ENCODE measurements around the gene TBL1X. TPM values are rescaled to one million over a fixed set of nuclear protein-coding genes. Genes with fewer than 3 reads are reported as not detected.

The TBL1X gene
- total and polyA plus RNA-seq, 2 of the 4 experiments (the other 2 are of a cell fraction) = 16.2 to 20.8 TPM

GRCh38 chrX:9681011-9681410 lies 216.2 kb downstream of the TBL1X start:
- H2BK20ac ChIP-seq (ENCODE audit: low read depth, low read length) = no peak overlapping the region
- peaks cover 0 to 58% of the 10 kb centered on the region in 2 experiments; a peak in 3 of 4 replicates for H3K79me1 ChIP-seq (ENCODE audit: low read depth in 1 of 2, low read length in 2 of 2)
- no peak overlapping the region for H4K5ac ChIP-seq (ENCODE audit: low read depth, low read length)
- no peak overlapping the region for H2BK5ac ChIP-seq (ENCODE audit: low read depth, low read length, poor library complexity, severe bottlenecking)
- no peak overlapping the region for H3K27ac ChIP-seq (ENCODE audit: insufficient read depth, low read length)
- H2BK120ac ChIP-seq (ENCODE audit: low read depth, low read length) = no peak overlapping the region
- H3K23ac ChIP-seq (ENCODE audit: low read depth, low read length) = no peak overlapping the region
- no peak overlapping the region for H3K4me3 ChIP-seq (ENCODE audit: insufficient read depth, low read depth, low read length)
- in situ Hi-C loops (cut with MboI; ENCODE audit: low sequenced_read_pairs) (loop anchor here (10.0 kb wide), 2 partner anchors 716 to 856 kb away; no protein-coding TSS in a partner anchor), dilution Hi-C loops (cut with HindIII; ENCODE audit: low sequenced_read_pairs, unreplicated experiment) (no loop called here), intact Hi-C loops (cut with micrococcal nuclease) (loop anchor here (2.0 to 5.0 kb wide), 3 partner anchors 150 to 339 kb away; partner anchors contain the start of gene TBL1X)
- TF ChIP-seq MXI1 (IDR thresholded peaks at IDR 0.05; ENCODE audit: borderline replicate concordance, low read depth, low read length) (no peak), RCOR1 (IDR thresholded peaks at IDR 0.05; ENCODE audit: insufficient replicate concordance, low read length) (no peak), RAD21 (IDR thresholded peaks at IDR 0.05; ENCODE audit: low read length) (no peak), MAZ (IDR thresholded peaks at IDR 0.05; ENCODE audit: borderline replicate concordance, low read depth, low read length) (no peak), RFX5 (IDR thresholded peaks at IDR 0.05; ENCODE audit: low read depth, low read length) (no peak), SMC3 (IDR thresholded peaks at IDR 0.05; ENCODE audit: low read depth, low read length) (no peak), BHLHE40 (IDR thresholded peaks at IDR 0.05; ENCODE audit: low read depth, low read length) (no peak), USF2 (IDR thresholded peaks at IDR 0.05; ENCODE audit: low read depth, low read length) (no peak), CTCF (conservative IDR thresholded peaks at IDR 0.05; ENCODE audit: low read depth, low read length) (no peak), CHD1 (IDR thresholded peaks at IDR 0.05; ENCODE audit: low read depth, low read length) (no peak)
- H2BK15ac ChIP-seq (ENCODE audit: low read depth, low read length) = no peak overlapping the region
- H2AFZ ChIP-seq (replicated peaks; ENCODE audit: low read length, poor library complexity) = no peak overlapping the region
- WGBS, 2 experiments (ENCODE audit: extremely low coverage in 2 of 2, insufficient read length in 1 of 2) = 90% methylated on average over 2 of the region's 9 CpGs; no CpG with 5 or more reads in 1 of the 2 experiments
- no TSS peak for BruUV-seq (replicated peaks)
- H3K18ac ChIP-seq (ENCODE audit: low read depth, low read length) = no peak overlapping the region
- no peaks in the 10 kb centered on the region for H4K20me1 ChIP-seq (ENCODE audit: insufficient read depth, low read length)
- ChIA-PET POLR2A (ENCODE audit: unreplicated experiment) (no interaction called here), CTCF (no interaction called here)
- H3K9me3 ChIP-seq (ENCODE audit: control insufficient read depth, insufficient read depth, low read length) = peaks cover 3% of the 10 kb centered on the region; the same call in 1 of the 2 replicates
- peaks cover 13% of the 10 kb centered on the region for H3K9me1 ChIP-seq (ENCODE audit: insufficient read depth, low read length)
- peaks cover 2% of the 10 kb centered on the region; the same call in 1 of the 2 replicates for H3K4me1 ChIP-seq (ENCODE audit: control insufficient read depth, insufficient read depth, low read length)
- ATAC-seq (ENCODE audit: low read depth) = no peak
- no peaks in the 10 kb centered on the region for H3K27me3 ChIP-seq (ENCODE audit: control insufficient read depth, insufficient read depth, low read length)
- no peak overlapping the region for H4K91ac ChIP-seq (ENCODE audit: insufficient read depth, low read depth, low read length)
- H3K56ac ChIP-seq (ENCODE audit: extremely low read depth, insufficient read depth, low read length) = no peak overlapping the region
- no peak overlapping the region; the same call in 1 of the 2 replicates for H3K4ac ChIP-seq (ENCODE audit: low read depth, low read length)
- H3K36me3 ChIP-seq (ENCODE audit: control insufficient read depth, insufficient read depth, low read length) = peaks cover 11% of the 10 kb centered on the region
- H3K9ac ChIP-seq (ENCODE audit: low read depth, low read length) = no peak overlapping the region
- 0 out of 2 replicates have a peak overlapping the region, but pooled peaks have one; percentile 28 for H3K14ac ChIP-seq (replicated peaks; ENCODE audit: low read depth, low read length)
- DNase-seq = no peak
- no peak overlapping the region for H3K4me2 ChIP-seq (ENCODE audit: low read depth, low read length)
- H4K8ac ChIP-seq (ENCODE audit: low read depth in 2 of 2, low read length in 2 of 2) = peak overlapping the region in 1 of 2 experiments; percentile 22; a peak in 1 of 4 replicates
- no peak overlapping the region for H2AK9ac ChIP-seq (replicated peaks; ENCODE audit: low read depth, low read length, poor library complexity)
- peak overlapping the region; percentile 10; the same call in 1 of the 2 replicates for H2AK5ac ChIP-seq (ENCODE audit: low read depth, low read length)

All from IMR-90 (cell line).